ENCODE data around the gene PTPN14.

Gene PTPN14

GRCh38 chr1:214349008-214349407 lies 202.4 kb downstream of the PTPN14 start:
- Histone ChIP-seq H3K4me3 (ENCODE audit: low read depth in 1 of 2, low read length in 2 of 2) (no peak overlapping the region), H3K9me3 (ENCODE audit: control insufficient read depth in 1 of 2, low read length in 2 of 2) (peaks cover 3 to 10% of the 10 kb centered on the region in 2 donors), H3K36me3 (ENCODE audit: control insufficient read depth in 1 of 2, insufficient read depth in 2 of 2, low read length in 2 of 2) (peaks cover 0 to 5% of the 10 kb centered on the region in 2 donors), H3K4me1 (ENCODE audit: control insufficient read depth in 1 of 2, insufficient read depth in 2 of 2, low read length in 2 of 2) (no peaks in the 10 kb centered on the region), H3K27ac (ENCODE audit: low read depth, low read length) (no peak overlapping the region), H3K27me3 (ENCODE audit: control insufficient read depth in 1 of 2, insufficient read depth in 2 of 2, low read length in 2 of 2) (no peaks in the 10 kb centered on the region), H3K9ac (ENCODE audit: low read depth in 1 of 2, low read length in 2 of 2) (no peak overlapping the region)

GRCh38 chr1:214344897-214345296 lies 206.5 kb downstream of the PTPN14 start:
- peaks cover 0 to 5% of the 10 kb centered on the region in 2 donors for H3K36me3 ChIP-seq (ENCODE audit: control insufficient read depth in 1 of 2, insufficient read depth in 2 of 2, low read length in 2 of 2)
- H3K4me3 ChIP-seq (ENCODE audit: low read depth in 1 of 2, low read length in 2 of 2), result no peak overlapping the region
- no peak overlapping the region for H3K27ac ChIP-seq (ENCODE audit: low read depth, low read length)
- no peaks in the 10 kb centered on the region for H3K4me1 ChIP-seq (ENCODE audit: control insufficient read depth in 1 of 2, insufficient read depth in 2 of 2, low read length in 2 of 2)
- no peaks in the 10 kb centered on the region for H3K27me3 ChIP-seq (ENCODE audit: control insufficient read depth in 1 of 2, insufficient read depth in 2 of 2, low read length in 2 of 2)
- no peak overlapping the region for H3K9ac ChIP-seq (ENCODE audit: low read depth in 1 of 2, low read length in 2 of 2)
- peaks cover 3 to 10% of the 10 kb centered on the region in 2 donors for H3K9me3 ChIP-seq (ENCODE audit: control insufficient read depth in 1 of 2, low read length in 2 of 2)

DNA sequence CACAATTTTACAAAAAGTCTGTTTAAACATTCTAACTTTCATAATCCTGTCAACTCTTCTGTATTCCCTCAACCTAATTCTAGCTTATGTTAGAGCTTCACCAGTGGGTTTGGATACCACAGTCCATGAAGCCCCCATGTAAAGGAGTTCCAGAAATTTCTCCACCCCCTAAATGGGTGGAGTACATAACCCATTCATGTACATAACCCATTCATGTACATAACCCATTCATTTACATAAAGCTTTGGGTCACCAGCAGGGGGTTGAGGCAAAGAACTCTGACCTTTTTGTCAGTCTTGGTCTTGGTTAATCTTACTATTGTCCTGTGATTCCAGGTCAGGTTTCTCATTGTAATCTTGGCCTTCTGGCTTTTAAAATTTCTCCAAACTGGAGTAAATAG lies 208.9 kb downstream of the PTPN14 start:
- Histone ChIP-seq H3K9ac (ENCODE audit: low read depth in 1 of 2, low read length in 2 of 2) (no peak overlapping the region), H3K27me3 (ENCODE audit: control insufficient read depth in 1 of 2, insufficient read depth in 2 of 2, low read length in 2 of 2) (no peaks in the 10 kb centered on the region), H3K4me3 (ENCODE audit: low read depth in 1 of 2, low read length in 2 of 2) (no peak overlapping the region), H3K27ac (ENCODE audit: low read depth, low read length) (no peak overlapping the region), H3K4me1 (ENCODE audit: control insufficient read depth in 1 of 2, insufficient read depth in 2 of 2, low read length in 2 of 2) (no peaks in the 10 kb centered on the region), H3K9me3 (ENCODE audit: control insufficient read depth in 1 of 2, low read length in 2 of 2) (peaks cover 3 to 10% of the 10 kb centered on the region in 2 donors), H3K36me3 (ENCODE audit: control insufficient read depth in 1 of 2, insufficient read depth in 2 of 2, low read length in 2 of 2) (peaks cover 0 to 9% of the 10 kb centered on the region in 2 donors)

DNA sequence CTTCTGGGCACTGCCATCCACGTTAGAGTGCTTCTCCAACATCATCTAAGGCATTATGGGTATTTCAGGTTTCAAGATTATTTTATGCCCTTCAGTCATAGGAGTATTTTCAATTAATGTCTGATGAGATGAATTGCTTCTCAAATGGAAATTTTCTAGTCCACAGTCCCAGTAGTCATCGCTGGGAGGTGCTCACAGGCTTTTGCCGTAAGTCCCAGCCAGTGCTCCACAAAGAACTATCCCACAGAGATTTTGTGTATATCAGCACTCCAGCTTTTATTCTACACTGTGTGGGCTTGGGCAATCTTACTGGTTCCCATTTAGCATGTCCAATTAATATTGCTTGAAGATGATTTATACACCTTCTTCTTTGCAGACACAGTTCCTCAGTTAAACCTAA lies 209.5 kb downstream of the PTPN14 start:
- Histone ChIP-seq H3K4me1 (ENCODE audit: control insufficient read depth in 1 of 2, insufficient read depth in 2 of 2, low read length in 2 of 2) (no peaks in the 10 kb centered on the region), H3K27ac (ENCODE audit: low read depth, low read length) (no peak overlapping the region), H3K27me3 (ENCODE audit: control insufficient read depth in 1 of 2, insufficient read depth in 2 of 2, low read length in 2 of 2) (no peaks in the 10 kb centered on the region), H3K9ac (ENCODE audit: low read depth in 1 of 2, low read length in 2 of 2) (no peak overlapping the region), H3K4me3 (ENCODE audit: low read depth in 1 of 2, low read length in 2 of 2) (no peak overlapping the region), H3K36me3 (ENCODE audit: control insufficient read depth in 1 of 2, insufficient read depth in 2 of 2, low read length in 2 of 2) (peaks cover 0 to 9% of the 10 kb centered on the region in 2 donors), H3K9me3 (ENCODE audit: control insufficient read depth in 1 of 2, low read length in 2 of 2) (peaks cover 3 to 10% of the 10 kb centered on the region in 2 donors)

DNA sequence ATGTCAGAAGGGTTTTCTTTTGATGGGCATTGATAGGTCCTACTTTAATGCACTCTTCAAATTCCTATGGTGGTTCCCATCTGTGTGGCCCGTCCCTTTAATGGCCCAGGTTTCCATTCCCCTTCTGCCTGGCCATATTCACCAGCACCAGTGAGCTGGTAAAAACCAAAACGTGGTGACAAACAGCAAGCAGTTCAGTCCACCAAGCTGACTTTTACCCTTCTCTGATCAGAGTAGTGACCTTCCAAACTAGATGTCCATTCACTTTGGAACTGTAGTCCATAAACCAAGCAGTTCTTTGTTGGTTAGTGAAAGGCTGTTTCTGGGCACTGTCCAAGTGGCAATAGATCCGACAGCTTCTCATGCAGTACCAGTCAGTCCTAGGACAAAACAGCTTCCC lies 209.9 kb downstream of the PTPN14 start:
- peaks cover 3 to 10% of the 10 kb centered on the region in 2 donors for H3K9me3 ChIP-seq (ENCODE audit: control insufficient read depth in 1 of 2, low read length in 2 of 2)
- peaks cover 0 to 9% of the 10 kb centered on the region in 2 donors for H3K36me3 ChIP-seq (ENCODE audit: control insufficient read depth in 1 of 2, insufficient read depth in 2 of 2, low read length in 2 of 2)
- H3K4me3 ChIP-seq (ENCODE audit: low read depth in 1 of 2, low read length in 2 of 2), result no peak overlapping the region
- no peaks in the 10 kb centered on the region for H3K4me1 ChIP-seq (ENCODE audit: control insufficient read depth in 1 of 2, insufficient read depth in 2 of 2, low read length in 2 of 2)
- H3K27ac ChIP-seq (ENCODE audit: low read depth, low read length), result no peak overlapping the region
- no peaks in the 10 kb centered on the region for H3K27me3 ChIP-seq (ENCODE audit: control insufficient read depth in 1 of 2, insufficient read depth in 2 of 2, low read length in 2 of 2)
- H3K9ac ChIP-seq (ENCODE audit: low read depth in 1 of 2, low read length in 2 of 2), result no peak overlapping the region

DNA sequence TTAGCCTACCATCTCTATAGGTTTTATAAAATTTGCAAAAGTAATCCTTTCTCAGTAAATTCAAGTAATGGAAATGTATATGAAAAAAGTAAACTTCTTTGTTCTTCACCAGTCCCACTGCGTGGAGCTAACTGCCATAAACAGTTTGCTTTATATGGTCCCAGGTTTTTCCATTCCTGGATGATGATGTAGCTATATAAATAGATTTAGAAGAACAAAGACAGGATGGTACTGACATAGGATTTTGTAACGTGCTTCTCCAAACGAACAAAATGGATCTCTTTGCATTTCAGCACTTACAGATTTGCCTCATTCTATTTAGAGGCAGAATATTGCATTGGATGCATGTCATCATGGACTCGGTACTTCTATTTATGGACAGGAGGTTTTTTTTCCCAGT lies 213.2 kb downstream of the PTPN14 start:
- H3K36me3 ChIP-seq (ENCODE audit: control insufficient read depth in 1 of 2, insufficient read depth in 2 of 2, low read length in 2 of 2), result peaks cover 0 to 12% of the 10 kb centered on the region in 2 donors
- no peaks in the 10 kb centered on the region for H3K4me1 ChIP-seq (ENCODE audit: control insufficient read depth in 1 of 2, insufficient read depth in 2 of 2, low read length in 2 of 2)
- H3K4me3 ChIP-seq (ENCODE audit: low read depth in 1 of 2, low read length in 2 of 2), result no peak overlapping the region
- no peaks in the 10 kb centered on the region for H3K9me3 ChIP-seq (ENCODE audit: control insufficient read depth in 1 of 2, low read length in 2 of 2)
- H3K27ac ChIP-seq (ENCODE audit: low read depth, low read length), result no peak overlapping the region
- H3K27me3 ChIP-seq (ENCODE audit: control insufficient read depth in 1 of 2, insufficient read depth in 2 of 2, low read length in 2 of 2), result no peaks in the 10 kb centered on the region
- no peak overlapping the region for H3K9ac ChIP-seq (ENCODE audit: low read depth in 1 of 2, low read length in 2 of 2)

DNA sequence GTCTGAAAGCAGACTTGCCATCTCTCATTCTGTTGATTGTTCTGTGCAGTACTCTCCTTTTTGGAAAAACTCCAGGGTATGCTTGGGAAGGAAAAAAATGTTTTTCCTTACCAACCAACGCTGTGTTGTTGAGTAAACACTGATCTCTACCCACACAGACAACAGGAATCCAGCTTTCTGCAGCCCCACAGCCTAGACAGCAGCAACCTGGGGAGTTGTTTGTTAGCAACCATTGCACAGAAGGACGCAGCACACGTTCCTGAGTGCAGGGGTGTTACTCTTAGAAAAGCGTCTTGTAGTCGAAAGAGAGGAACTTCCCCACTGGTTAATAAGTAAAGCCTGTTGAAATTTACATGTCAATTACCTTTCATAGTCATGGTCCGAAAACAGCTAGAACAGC lies 213.9 kb downstream of the PTPN14 start:
- H3K9ac ChIP-seq (ENCODE audit: low read depth in 1 of 2, low read length in 2 of 2), result no peak overlapping the region
- no peak overlapping the region for H3K27ac ChIP-seq (ENCODE audit: low read depth, low read length)
- H3K36me3 ChIP-seq (ENCODE audit: control insufficient read depth in 1 of 2, insufficient read depth in 2 of 2, low read length in 2 of 2), result peaks cover 0 to 12% of the 10 kb centered on the region in 2 donors
- no peaks in the 10 kb centered on the region for H3K4me1 ChIP-seq (ENCODE audit: control insufficient read depth in 1 of 2, insufficient read depth in 2 of 2, low read length in 2 of 2)
- H3K27me3 ChIP-seq (ENCODE audit: control insufficient read depth in 1 of 2, insufficient read depth in 2 of 2, low read length in 2 of 2), result no peaks in the 10 kb centered on the region
- no peaks in the 10 kb centered on the region for H3K9me3 ChIP-seq (ENCODE audit: control insufficient read depth in 1 of 2, low read length in 2 of 2)
- H3K4me3 ChIP-seq (ENCODE audit: low read depth in 1 of 2, low read length in 2 of 2), result no peak overlapping the region

DNA sequence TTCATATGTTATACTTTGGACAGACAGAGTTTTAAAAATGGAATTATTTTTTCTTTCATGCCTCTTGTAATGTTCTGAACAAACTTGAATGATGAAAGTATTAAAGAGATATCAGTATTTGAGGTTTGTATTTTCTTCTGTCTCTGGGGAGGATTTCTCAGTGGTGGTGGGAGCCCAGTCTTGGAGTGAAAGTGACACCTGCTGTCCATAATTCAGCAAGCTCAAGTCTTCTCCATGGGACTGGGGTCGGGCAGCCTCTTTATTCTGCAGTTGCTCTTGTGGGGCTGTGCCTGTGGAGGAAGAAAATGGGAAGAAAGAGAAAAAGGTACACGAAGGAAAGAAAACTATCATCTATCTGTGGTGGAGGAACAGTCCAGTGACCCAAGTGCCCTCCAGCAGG lies 214.4 kb downstream of the PTPN14 start:
- no peaks in the 10 kb centered on the region for H3K4me1 ChIP-seq (ENCODE audit: control insufficient read depth in 1 of 2, insufficient read depth in 2 of 2, low read length in 2 of 2)
- no peak overlapping the region for H3K9ac ChIP-seq (ENCODE audit: low read depth in 1 of 2, low read length in 2 of 2)
- H3K27ac ChIP-seq (ENCODE audit: low read depth, low read length), result no peak overlapping the region
- H3K4me3 ChIP-seq (ENCODE audit: low read depth in 1 of 2, low read length in 2 of 2), result no peak overlapping the region
- H3K36me3 ChIP-seq (ENCODE audit: control insufficient read depth in 1 of 2, insufficient read depth in 2 of 2, low read length in 2 of 2), result peaks cover 0 to 12% of the 10 kb centered on the region in 2 donors
- no peaks in the 10 kb centered on the region for H3K27me3 ChIP-seq (ENCODE audit: control insufficient read depth in 1 of 2, insufficient read depth in 2 of 2, low read length in 2 of 2)
- no peaks in the 10 kb centered on the region for H3K9me3 ChIP-seq (ENCODE audit: control insufficient read depth in 1 of 2, low read length in 2 of 2)

DNA sequence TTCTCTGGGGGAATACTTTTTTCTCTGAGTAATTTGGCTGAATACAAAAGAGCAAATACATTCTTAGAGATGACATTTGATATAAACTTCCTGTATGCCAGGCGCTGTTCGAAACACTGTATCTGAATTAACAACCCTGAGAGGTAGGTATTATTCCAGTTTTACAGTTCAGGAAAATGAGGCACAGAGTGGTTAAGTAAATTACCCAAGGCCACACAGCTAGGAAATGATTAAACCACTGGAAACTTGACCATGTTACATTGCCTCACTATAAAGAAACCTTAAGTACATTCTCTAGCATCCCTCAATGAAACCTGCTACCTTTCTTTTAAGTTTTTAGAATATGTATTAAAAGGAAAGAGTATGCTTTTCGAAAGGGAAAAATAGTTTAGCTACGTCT lies 215.8 kb downstream of the PTPN14 start:
- H3K4me1 ChIP-seq (ENCODE audit: control insufficient read depth in 1 of 2, insufficient read depth in 2 of 2, low read length in 2 of 2), result no peaks in the 10 kb centered on the region
- H3K4me3 ChIP-seq (ENCODE audit: low read depth in 1 of 2, low read length in 2 of 2), result no peak overlapping the region
- no peak overlapping the region for H3K27ac ChIP-seq (ENCODE audit: low read depth, low read length)
- no peak overlapping the region for H3K9ac ChIP-seq (ENCODE audit: low read depth in 1 of 2, low read length in 2 of 2)
- peaks cover 0 to 12% of the 10 kb centered on the region in 2 donors for H3K36me3 ChIP-seq (ENCODE audit: control insufficient read depth in 1 of 2, insufficient read depth in 2 of 2, low read length in 2 of 2)
- no peaks in the 10 kb centered on the region for H3K9me3 ChIP-seq (ENCODE audit: control insufficient read depth in 1 of 2, low read length in 2 of 2)
- no peaks in the 10 kb centered on the region for H3K27me3 ChIP-seq (ENCODE audit: control insufficient read depth in 1 of 2, insufficient read depth in 2 of 2, low read length in 2 of 2)

DNA sequence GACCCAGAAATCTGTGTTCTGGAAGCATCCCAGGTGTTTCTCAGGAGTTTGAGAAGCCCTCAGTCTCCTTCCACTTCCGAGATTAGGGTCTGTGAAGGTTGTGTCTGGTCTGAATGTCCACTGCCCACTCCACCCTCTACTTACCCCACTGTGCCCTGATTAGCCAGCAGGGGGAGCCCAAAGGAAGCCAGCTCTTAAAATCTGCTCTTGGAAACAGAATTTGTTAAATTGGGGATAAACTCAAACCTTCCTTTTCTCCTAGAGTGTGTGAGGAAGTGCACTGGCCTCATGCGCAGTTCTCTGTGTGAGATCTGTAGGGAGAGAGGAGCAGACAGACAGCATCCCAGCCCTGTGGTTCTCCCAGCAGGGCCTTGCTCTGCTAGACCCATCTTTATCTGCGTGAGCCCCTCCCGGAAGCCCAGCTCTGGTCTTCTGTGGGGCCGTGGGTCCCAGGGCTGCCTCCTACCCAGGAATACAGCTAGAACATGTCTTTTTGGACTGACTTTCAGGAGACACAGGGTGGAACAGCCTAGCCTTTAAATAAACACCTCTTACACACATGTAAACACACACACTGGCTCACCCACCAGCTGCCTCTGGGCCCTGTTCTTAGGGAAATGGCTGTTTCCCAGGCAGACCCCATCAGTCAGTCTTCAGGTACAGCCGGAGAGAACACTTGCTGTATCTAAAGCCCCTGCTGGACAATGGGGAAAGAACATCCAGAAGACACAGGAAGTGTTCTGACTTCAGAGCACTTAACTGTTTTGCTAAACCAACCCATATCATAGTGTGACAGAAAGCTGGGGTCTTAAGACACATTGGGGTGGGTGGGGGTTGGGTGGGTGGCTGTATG lies 218.2 kb downstream of the PTPN14 start:
- Histone ChIP-seq H3K4me3 (ENCODE audit: low read depth in 1 of 2, low read length in 2 of 2) (no peak overlapping the region), H3K36me3 (ENCODE audit: control insufficient read depth in 1 of 2, insufficient read depth in 2 of 2, low read length in 2 of 2) (peaks cover 2 to 23% of the 10 kb centered on the region in 2 donors), H3K9me3 (ENCODE audit: control insufficient read depth in 1 of 2, low read length in 2 of 2) (no peaks in the 10 kb centered on the region), H3K4me1 (ENCODE audit: control insufficient read depth in 1 of 2, insufficient read depth in 2 of 2, low read length in 2 of 2) (no peaks in the 10 kb centered on the region), H3K27me3 (ENCODE audit: control insufficient read depth in 1 of 2, insufficient read depth in 2 of 2, low read length in 2 of 2) (no peaks in the 10 kb centered on the region), H3K9ac (ENCODE audit: low read depth in 1 of 2, low read length in 2 of 2) (no peak overlapping the region), H3K27ac (ENCODE audit: low read depth, low read length) (no peak overlapping the region)
